CD14-positive monocyte (primary cell): ENCODE measurements around the gene CELF2. TPM values are rescaled to one million over a fixed set of nuclear protein-coding genes. Genes with fewer than 3 reads are reported as not detected.

ENCODE experiments used
- DNase-seq, 3 donors: peaks; one replicate each; pipeline ENCODE4 v3.0.0-alpha.2; 2011 to 2022
- H2AFZ ChIP-seq: 2 replicates; pipeline ENCODE4 v1.6.0; 2012; ENCODE audit warnings: mild to moderate bottlenecking, low read depth, low read length, inconsistent platforms; ENCODE audit not compliant: insufficient read depth, poor library complexity, severe bottlenecking
- H3K27ac ChIP-seq, 2 donors: 1 replicate in 1 of 2; 2 replicates in 1 of 2; pipeline ENCODE4 v1.5.1; 2012 to 2013; ENCODE audit warnings: low read length in 2 of 2, control low read depth in 1 of 2, inconsistent platforms in 1 of 2, low read depth in 1 of 2, mild to moderate bottlenecking in 1 of 2
- H3K27me3 ChIP-seq, 2 donors: one replicate each; pipeline versions ENCODE4 v1.6.0 to v1.6.1; 2011 to 2013; ENCODE audit warnings: low read length in 2 of 2; ENCODE audit not compliant: control insufficient read depth in 2 of 2, insufficient read depth in 2 of 2
- H3K36me3 ChIP-seq, 2 donors: replicated peaks in 1 of 2; 1 replicate in 1 of 2; 2 replicates in 1 of 2; pipeline versions ENCODE4 v1.5.1 to v1.6.1; 2012 to 2013; ENCODE audit warnings: low read length in 2 of 2, control low read depth in 1 of 2, inconsistent platforms in 1 of 2, mild to moderate bottlenecking in 1 of 2; ENCODE audit not compliant: insufficient read depth in 2 of 2, control insufficient read depth in 1 of 2
- H3K4me1 ChIP-seq, 2 donors: 1 replicate in 1 of 2; 2 replicates in 1 of 2; pipeline versions ENCODE4 v1.5.1 to v1.6.1; 2012 to 2013; ENCODE audit warnings: low read length in 2 of 2, control low read depth in 1 of 2, inconsistent platforms in 1 of 2, mild to moderate bottlenecking in 1 of 2, moderate library complexity in 1 of 2; ENCODE audit not compliant: insufficient read depth in 2 of 2, control insufficient read depth in 1 of 2
- H3K4me2 ChIP-seq: replicated peaks from 2 replicates; pipeline ENCODE3; 2012; ENCODE audit warnings: low read length, moderate library complexity, mild to moderate bottlenecking; ENCODE audit not compliant: poor library complexity, severe bottlenecking; ENCODE audit errors: extremely low read depth
- H3K4me3 ChIP-seq, 3 experiments: fragments of 200-600 bp in 1 of 3; sonication (generic) in 1 of 3; replicated peaks in 1 of 3; 1 replicate in 2 of 3; 2 replicates in 1 of 3; pipeline ENCODE4 v1.5.1; 2011 to 2013; ENCODE audit warnings: low read length in 3 of 3, mild to moderate bottlenecking in 3 of 3, control low read depth in 2 of 3, low read depth in 2 of 3, inconsistent platforms in 1 of 3, moderate library complexity in 1 of 3
- H3K79me2 ChIP-seq: 2 replicates; pipeline ENCODE4 v1.6.0; 2012; ENCODE audit warnings: mild to moderate bottlenecking, control low read depth, inconsistent platforms, low read length, moderate library complexity; ENCODE audit not compliant: insufficient read depth
- H3K9ac ChIP-seq: 2 replicates; pipeline ENCODE4 v1.6.0; 2017; ENCODE audit warnings: low read length, mild to moderate bottlenecking; ENCODE audit not compliant: insufficient read depth, poor library complexity, severe bottlenecking
- H3K9me3 ChIP-seq, 2 donors: replicated peaks in 1 of 2; 1 replicate in 1 of 2; 2 replicates in 1 of 2; pipeline versions ENCODE4 v1.5.1 to v1.6.1; 2012 to 2013; ENCODE audit warnings: low read length in 2 of 2, control low read depth in 1 of 2; ENCODE audit not compliant: control insufficient read depth in 1 of 2, insufficient read depth in 1 of 2
- H4K20me1 ChIP-seq: 2 replicates; pipeline ENCODE4 v1.6.0; 2012; ENCODE audit warnings: mild to moderate bottlenecking, low read length, control low read depth, moderate library complexity; ENCODE audit not compliant: insufficient read depth
- H3K27ac Mint-ChIP-seq, 7 donors: one replicate each; pipeline ENCODE4 v1.8.0; 2020; ENCODE audit warnings: mild to moderate bottlenecking in 7 of 7, mixed read lengths in 7 of 7, moderate library complexity in 6 of 7, inconsistent platforms in 2 of 7
- H3K27me3 Mint-ChIP-seq, 3 donors: one replicate each; pipeline ENCODE4 v1.8.0; 2021 to 2022; ENCODE audit warnings: low read depth in 3 of 3, mild to moderate bottlenecking in 3 of 3, mixed read lengths in 3 of 3, moderate library complexity in 3 of 3, inconsistent platforms in 1 of 3
- H3K36me3 Mint-ChIP-seq, 2 donors: one replicate each; pipeline ENCODE4 v1.8.0; 2020; ENCODE audit warnings: mixed read lengths in 2 of 2, inconsistent platforms in 1 of 2, mild to moderate bottlenecking in 1 of 2
- H3K4me1 Mint-ChIP-seq: one replicate; pipeline ENCODE4 v1.8.0; 2020; ENCODE audit warnings: mild to moderate bottlenecking, mixed read lengths
- H3K4me3 Mint-ChIP-seq, 2 donors: one replicate each; pipeline ENCODE4 v1.8.0; 2020; ENCODE audit warnings: mild to moderate bottlenecking in 2 of 2, mixed read lengths in 2 of 2, moderate library complexity in 1 of 2
- H3K9me3 Mint-ChIP-seq, 7 donors: one replicate each; pipeline ENCODE4 v1.8.0; 2020 to 2022; ENCODE audit warnings: mixed read lengths in 7 of 7, mild to moderate bottlenecking in 6 of 7, moderate library complexity in 6 of 7, inconsistent platforms in 2 of 7
- WGBS: methylation state at CpG from one replicate; pipeline ENCODE4 v1.1.5; 2013; ENCODE audit warnings: missing lambda C conversion rate; ENCODE audit not compliant: insufficient coverage; 5-methylcytosine and 5-hydroxymethylcytosine counted together
- intact Hi-C, 2 donors: fragments of 100-400 bp; cut with micrococcal nuclease; formaldehyde crosslinking; loops; one replicate each; pipeline versions ENCODE4 v1.15.0 to v1.15.1; 2023
- polyA plus RNA-seq, 3 donors: library from polyadenylated mRNA; depleted of rRNA in 1 of 3; unstranded in 2 of 3; stranded (reverse) in 1 of 3; fragments of 300-500 nt in 2 of 3; fragments of >200 nt in 1 of 3; fragmentation: Illumina TruSeq in 2 of 3; gene quantifications; 1 replicate in 2 of 3; 2 replicates in 1 of 3; pipeline ENCODE4 v1.2.3, GENCODE V29; 2012 to 2021
- TF ChIP-seq, protein P1 (sequence below): fragments of 200-600 bp; IDR thresholded peaks from one replicate; pipeline ENCODE4 v1.8.0; 2022; ENCODE audit warnings: antibody characterized with exemption, mild to moderate bottlenecking

Gene CELF2
- polyA plus RNA-seq, 3 donors, result 53.5 to 93.3 (median 80.5) TPM

DNA sequence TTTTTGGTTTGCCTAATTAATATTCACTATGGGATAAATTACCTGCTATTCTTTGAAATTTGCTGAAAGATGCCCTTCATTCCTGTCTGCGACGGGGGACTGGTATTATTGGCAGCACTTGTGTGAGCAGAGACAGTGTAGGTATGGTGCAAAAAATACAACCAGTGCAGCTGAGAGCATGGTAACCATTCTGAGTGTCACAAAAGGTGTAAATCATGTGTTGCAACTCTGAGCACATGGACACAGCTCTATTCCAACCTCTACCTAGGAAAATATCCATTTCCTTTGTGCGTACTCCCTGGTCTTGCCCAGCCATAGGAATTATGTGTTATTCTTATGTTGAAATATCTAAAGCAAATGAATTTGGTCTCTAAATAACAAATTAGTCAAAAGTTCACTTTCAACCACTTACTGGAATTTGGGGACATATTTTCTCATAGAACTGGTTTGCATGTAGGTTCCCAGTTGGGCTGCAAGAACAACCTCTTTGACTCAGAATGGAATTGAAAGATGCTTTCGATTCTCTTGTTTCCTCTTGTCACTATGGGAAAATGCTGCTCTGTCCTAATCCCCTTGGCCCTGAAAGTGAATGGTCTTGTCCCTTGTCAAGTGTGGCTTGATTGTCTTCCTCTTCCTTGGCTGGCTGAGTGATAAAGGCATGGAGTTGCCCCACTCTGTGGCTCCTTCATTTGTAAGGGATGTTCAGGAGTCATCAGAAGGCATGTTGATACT, 57.0 kb downstream of the CELF2 start:
- H4K20me1 ChIP-seq, result no peaks in the 10 kb centered on the region
- 90% methylated on average over 2 of the region's 4 CpGs for WGBS
- H3K79me2 ChIP-seq, result no peaks in the 10 kb centered on the region
- Mint-ChIP-seq H3K27me3 (peaks cover 3 to 5% (median 4%) of the 10 kb centered on the region in 3 donors), H3K4me3 (no peak overlapping the region), H3K36me3 (no peaks in the 10 kb centered on the region), H3K27ac (peak overlapping the region in 1 of 7 donors; percentile 6), H3K9me3 (peaks cover 0 to 2% (median 0%) of the 10 kb centered on the region in 7 donors), H3K4me1 (no peaks in the 10 kb centered on the region)
- H3K4me2 ChIP-seq, result no peak overlapping the region
- H3K9me3 ChIP-seq, result no peaks in the 10 kb centered on the region
- no peaks in the 10 kb centered on the region for H3K4me1 ChIP-seq
- TF ChIP-seq, protein P1, sequence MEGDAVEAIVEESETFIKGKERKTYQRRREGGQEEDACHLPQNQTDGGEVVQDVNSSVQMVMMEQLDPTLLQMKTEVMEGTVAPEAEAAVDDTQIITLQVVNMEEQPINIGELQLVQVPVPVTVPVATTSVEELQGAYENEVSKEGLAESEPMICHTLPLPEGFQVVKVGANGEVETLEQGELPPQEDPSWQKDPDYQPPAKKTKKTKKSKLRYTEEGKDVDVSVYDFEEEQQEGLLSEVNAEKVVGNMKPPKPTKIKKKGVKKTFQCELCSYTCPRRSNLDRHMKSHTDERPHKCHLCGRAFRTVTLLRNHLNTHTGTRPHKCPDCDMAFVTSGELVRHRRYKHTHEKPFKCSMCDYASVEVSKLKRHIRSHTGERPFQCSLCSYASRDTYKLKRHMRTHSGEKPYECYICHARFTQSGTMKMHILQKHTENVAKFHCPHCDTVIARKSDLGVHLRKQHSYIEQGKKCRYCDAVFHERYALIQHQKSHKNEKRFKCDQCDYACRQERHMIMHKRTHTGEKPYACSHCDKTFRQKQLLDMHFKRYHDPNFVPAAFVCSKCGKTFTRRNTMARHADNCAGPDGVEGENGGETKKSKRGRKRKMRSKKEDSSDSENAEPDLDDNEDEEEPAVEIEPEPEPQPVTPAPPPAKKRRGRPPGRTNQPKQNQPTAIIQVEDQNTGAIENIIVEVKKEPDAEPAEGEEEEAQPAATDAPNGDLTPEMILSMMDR, result no peak
- H2AFZ ChIP-seq, result no peak overlapping the region
- no peaks in the 10 kb centered on the region for H3K27me3 ChIP-seq
- H3K9ac ChIP-seq, result no peak overlapping the region
- intact Hi-C loops, result no loop called here
- H3K36me3 ChIP-seq, result no peaks in the 10 kb centered on the region
- no peak overlapping the region for H3K4me3 ChIP-seq
- H3K27ac ChIP-seq, result no peak overlapping the region
- DNase-seq, result no peak

DNA sequence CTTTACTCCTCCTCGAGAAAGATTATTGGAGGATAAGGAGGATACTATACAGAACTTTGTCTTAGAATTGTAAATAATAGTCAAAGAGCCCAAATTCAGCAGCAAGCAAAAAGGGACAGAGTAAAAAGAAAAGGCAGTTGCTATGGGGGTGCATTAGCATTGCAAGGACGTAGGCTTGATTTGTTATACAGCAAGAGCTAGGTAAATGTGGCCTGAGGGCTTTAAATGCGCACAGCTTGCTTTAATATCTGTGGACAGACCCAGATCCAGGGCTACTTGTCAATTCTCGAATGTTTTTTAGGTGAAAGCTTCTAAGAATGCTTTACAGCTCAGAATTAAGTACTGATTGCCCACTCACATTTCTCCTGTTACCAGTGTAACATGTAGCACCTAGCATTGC, 58.5 kb downstream of the CELF2 start:
- Mint-ChIP-seq H3K4me1 (no peaks in the 10 kb centered on the region), H3K36me3 (no peaks in the 10 kb centered on the region), H3K27ac (no peak overlapping the region), H3K27me3 (peaks cover 3 to 4% (median 3%) of the 10 kb centered on the region in 3 donors), H3K4me3 (no peak overlapping the region), H3K9me3 (peaks cover 0 to 2% (median 0%) of the 10 kb centered on the region in 7 donors)
- Histone ChIP-seq H4K20me1 (no peaks in the 10 kb centered on the region), H3K9me3 (no peaks in the 10 kb centered on the region), H3K79me2 (no peaks in the 10 kb centered on the region), H3K27me3 (no peaks in the 10 kb centered on the region), H3K4me2 (no peak overlapping the region), H3K4me1 (no peaks in the 10 kb centered on the region), H3K4me3 (no peak overlapping the region), H3K9ac (no peak overlapping the region), H3K36me3 (no peaks in the 10 kb centered on the region), H3K27ac (no peak overlapping the region), H2AFZ (no peak overlapping the region)
- WGBS, result 100% methylated on average over 1 of the region's 4 CpGs
- DNase-seq, result no peak
- TF ChIP-seq, protein P1, result no peak
- intact Hi-C loops, result no loop called here
